GM12878 (cell line): ENCODE results near the gene UQCRC1. TPM values are rescaled to one million over a fixed set of nuclear protein-coding genes. Genes with fewer than 3 reads are reported as not detected.

Source experiments
- ATAC-seq: fragments of 200-7000 bp; cut with Tn5 transposase; 3 replicates; pipeline ENCODE4 v1.9.1; 2020; ENCODE audit warnings: mild to moderate bottlenecking, moderate library complexity
- BruUV-seq: library from RNA; stranded (reverse); fragments of 400-500 nt; replicated peaks from 2 replicates; lab custom pipeline; 2021; lab: Mats Ljungman, UMichigan
- CTCF ChIA-PET: fragments of 300-600 bp; sonication (Branson Sonifier 250); formaldehyde crosslinking; extraction: SDS; loops from one replicate; lab custom pipeline; 2021; ENCODE audit warnings: inconsistent platforms; lab: Yijun Ruan, JAX
- POLR2A ChIA-PET: fragments of 350-600 bp; formaldehyde crosslinking; extraction: SDS; loops from one replicate; lab custom pipeline; 2021; ENCODE audit warnings: inconsistent platforms; lab: Charles Lee
- RAD21 ChIA-PET: fragments of 300-600 bp; sonication (Branson Sonifier 250); formaldehyde crosslinking; loops from one replicate; lab custom pipeline; 2023; ENCODE audit warnings: antibody characterized with exemption; ENCODE audit not compliant: unreplicated experiment; lab: Charles Lee
- SMC1A ChIA-PET: fragments of 300-600 bp; sonication (Branson Sonifier 250); formaldehyde crosslinking; loops from one replicate; lab custom pipeline; 2023; ENCODE audit not compliant: unreplicated experiment, uncharacterized antibody; lab: Charles Lee
- DNase-seq: peaks from one replicate; pipeline ENCODE4 v3.0.0-alpha.2; 2011; ENCODE audit warnings: low read depth, low spot score
- FAIRE-seq: peaks from 3 replicates; lab custom pipeline; 2011; peaks lifted over from hg19 to GRCh38; lab: Jason Lieb, UNC
- H2AFZ ChIP-seq: 2 replicates; pipeline ENCODE4 v1.6.0; 2011; ENCODE audit warnings: low read depth, low read length, control low read depth; ENCODE audit not compliant: control insufficient read depth
- H3K27ac ChIP-seq: 2 replicates; pipeline ENCODE4 v1.5.1; 2011; ENCODE audit warnings: control low read depth; ENCODE audit not compliant: control insufficient read depth, insufficient read depth
- H3K27me3 ChIP-seq, 2 experiments: replicated peaks in 1 of 2; 2 replicates each; pipeline versions ENCODE4 v1.6.0 to v1.6.1; 2011; ENCODE audit warnings: low read length in 1 of 2; ENCODE audit not compliant: control insufficient read depth in 2 of 2, insufficient read depth in 2 of 2
- H3K36me3 ChIP-seq, 2 experiments: 2 replicates each; pipeline ENCODE4 v1.5.1; 2011; ENCODE audit warnings: low read length in 1 of 2; ENCODE audit not compliant: control insufficient read depth in 2 of 2, insufficient read depth in 2 of 2
- H3K4me1 ChIP-seq: 2 replicates; pipeline ENCODE4 v1.6.1; 2011; ENCODE audit warnings: mild to moderate bottlenecking, low read length, moderate library complexity, mixed read lengths; ENCODE audit not compliant: control insufficient read depth, insufficient read depth
- H3K4me2 ChIP-seq: 2 replicates; pipeline ENCODE4 v1.6.0; 2011; ENCODE audit warnings: control low read depth; ENCODE audit not compliant: control insufficient read depth, insufficient read depth
- H3K4me3 ChIP-seq: fragments of 200-600 bp; sonication (generic); 2 replicates; pipeline ENCODE4 v1.5.1; 2016
- H3K79me2 ChIP-seq: 2 replicates; pipeline ENCODE4 v1.6.0; 2011; ENCODE audit warnings: low read length; ENCODE audit not compliant: control insufficient read depth, insufficient read depth
- H3K9ac ChIP-seq: 2 replicates; pipeline ENCODE4 v1.8.0; 2011; ENCODE audit warnings: low read length, control low read depth, mixed read lengths; ENCODE audit not compliant: control insufficient read depth, insufficient read depth
- H3K9me3 ChIP-seq: replicated peaks from 3 replicates; pipeline ENCODE4 v1.5.1; 2011; ENCODE audit warnings: mild to moderate bottlenecking, low read length; ENCODE audit not compliant: control insufficient read depth, insufficient read depth
- H4K20me1 ChIP-seq: 2 replicates; pipeline ENCODE4 v1.6.0; 2011; ENCODE audit not compliant: control insufficient read depth, insufficient read depth
- CEBPZ ChIP-seq: fragments of 150-350 bp; IDR thresholded peaks from 2 replicates; pipeline ENCODE4 v1.6.1; 2016; ENCODE audit warnings: low read depth, low read length
- IKZF1 ChIP-seq: fragments of 450-650 bp; conservative IDR thresholded peaks from 2 replicates; pipeline ENCODE4 v1.6.1; 2017; ENCODE audit warnings: antibody characterized with exemption, mild to moderate bottlenecking
- ZNF687 ChIP-seq: fragments of 450-650 bp; IDR thresholded peaks from 2 replicates; pipeline ENCODE4 v1.6.1; 2017; ENCODE audit warnings: mild to moderate bottlenecking, moderate library complexity
- WGBS: methylation state at CpG from one replicate; pipeline ENCODE4 v1.1.6; 2016; ENCODE audit warnings: low lambda C conversion rate; ENCODE audit not compliant: insufficient replicate concordance, insufficient coverage; ENCODE audit errors: missing lambda C conversion rate; 5-methylcytosine and 5-hydroxymethylcytosine counted together
- in situ Hi-C: fragments of 300-500 bp; cut with MboI; formaldehyde crosslinking; loops from 9 replicates; pipeline ENCODE4 v1.14.3; 2018; ENCODE audit warnings: mixed read lengths
- intact Hi-C: fragments of 100-400 bp; cut with micrococcal nuclease; formaldehyde crosslinking; loops from one replicate; pipeline ENCODE4 v1.14.2; 2022; ENCODE audit not compliant: unreplicated experiment
- polyA plus RNA-seq, 11 experiments: library from polyadenylated mRNA; depleted of rRNA in 4 of 11; unstranded in 6 of 11; stranded (reverse) in 5 of 11; fragments of >200 nt; fragmentation: Nextera tagmentation in 4 of 11; fragmentation: Illumina TruSeq in 1 of 11; extraction: Ambion mirVana in 4 of 11; extraction: Trizol in 1 of 11; gene quantifications; 1 replicate in 1 of 11; 2 replicates in 10 of 11; pipeline versions ENCODE4 v1.2.1 to v1.2.3, GENCODE V29; 2011 to 2016; ENCODE audit warnings: inconsistent platforms in 2 of 11, missing spikeins in 2 of 11, low read depth in 1 of 11
- total RNA-seq, 4 experiments: library from RNA; depleted of rRNA in 3 of 4; stranded (reverse); fragments of >200 nt in 3 of 4; fragmentation: Illumina TruSeq in 1 of 4; extraction: Trizol in 1 of 4; gene quantifications; 2 replicates each; pipeline versions ENCODE4 v1.2.1 to v1.2.3, GENCODE V29; 2013 to 2021

UQCRC1 gene
- total and polyA plus RNA-seq, 10 of the 15 experiments (the other 5 are each of a cell fraction or from before 2014, with no cell fraction given): 116 to 426 (median 228) TPM

GRCh38 chr3:48595075-48595525, 14.3 kb downstream of the UQCRC1 start, which contains the start of gene COL7A1 (continued):
- TF ChIP-seq ZNF687 (no peak), CEBPZ (no peak)

GRCh38 chr3:48594417-48595049, 14.9 kb downstream of the UQCRC1 start:
- intact Hi-C loops (no loop called here), in situ Hi-C loops (no loop called here)
- H3K4me2 ChIP-seq: 0 out of 2 replicates have a peak overlapping the region, but pooled peaks have one; percentile 17
- no peaks in the 10 kb centered on the region for H4K20me1 ChIP-seq
- ChIA-PET POLR2A (no interaction called here), SMC1A (no interaction called here), CTCF (no interaction called here), RAD21 (no interaction called here)
- no peak overlapping the region for H3K9ac ChIP-seq
- no peak for TF ChIP-seq IKZF1
- no peak for FAIRE-seq
- H3K9me3 ChIP-seq: no peaks in the 10 kb centered on the region
- H3K4me1 ChIP-seq: no peaks in the 10 kb centered on the region; the same call in 1 of the 2 replicates
- H2AFZ ChIP-seq: no peak overlapping the region
- WGBS: 25% methylated on average over 37 of the region's 39 CpGs
- peaks cover 0 to 9% of the 10 kb centered on the region in 2 experiments; a peak in 2 of 4 replicates for H3K27me3 ChIP-seq
- DNase-seq: no peak
- H3K36me3 ChIP-seq: peaks cover 5 to 12% of the 10 kb centered on the region in 2 experiments; a peak in 3 of 4 replicates
- H3K79me2 ChIP-seq: no peaks in the 10 kb centered on the region
- BruUV-seq: no TSS peak
- H3K27ac ChIP-seq: no peak overlapping the region
- no peak for ATAC-seq
- H3K4me3 ChIP-seq: no peak overlapping the region
